HEK293 (cell line): ENCODE results near the gene NFKBIA.

Experiments used
- CTCF ChIA-PET: fragments of 350-600 bp; formaldehyde crosslinking; extraction: SDS; loops from one replicate; lab custom pipeline; 2021; ENCODE audit warnings: antibody characterized with exemption; lab: Yijun Ruan, JAX
- POLR2A ChIA-PET: fragments of 300-600 bp; formaldehyde crosslinking; extraction: SDS; loops from one replicate; lab custom pipeline; 2020; ENCODE audit warnings: antibody characterized with exemption, inconsistent platforms; lab: Yijun Ruan, JAX
- H3K27ac ChIP-seq: fragments of 200-500 bp; sonication (Bioruptor generic); 2 replicates; pipeline ENCODE4 v1.5.1; 2014; ENCODE audit warnings: low read depth, low read length, control low read depth, inconsistent platforms; ENCODE audit errors: extremely low read depth
- H3K36me3 ChIP-seq, 2 experiments: fragments of 200-500 bp in 1 of 2; sonication (Bioruptor generic) in 1 of 2; 1 replicate in 1 of 2; 2 replicates in 1 of 2; pipeline ENCODE4 v1.5.1; 2014 to 2017; ENCODE audit warnings: inconsistent platforms in 2 of 2, low read length in 2 of 2; ENCODE audit not compliant: control insufficient read depth in 2 of 2, insufficient read depth in 1 of 2
- H3K4me1 ChIP-seq: fragments of 200-500 bp; sonication (Bioruptor generic); 2 replicates; pipeline ENCODE4 v1.5.1; 2014; ENCODE audit warnings: mild to moderate bottlenecking, low read length, inconsistent platforms; ENCODE audit not compliant: control insufficient read depth, insufficient read depth
- H3K4me3 ChIP-seq: 2 replicates; pipeline ENCODE4 v1.5.1; 2011; ENCODE audit warnings: low read depth, mild to moderate bottlenecking, control low read depth, low read length, moderate library complexity
- H3K9me3 ChIP-seq: fragments of 200-500 bp; sonication (Bioruptor generic); 2 replicates; pipeline ENCODE4 v1.5.1; 2014; ENCODE audit warnings: low read depth, low read length, inconsistent platforms; ENCODE audit not compliant: control insufficient read depth, insufficient read depth
- AEBP2 ChIP-seq: fragments of 450-650 bp; formaldehyde crosslinking; IDR thresholded peaks from 2 replicates; pipeline ENCODE4 v1.5.1; 2016; ENCODE audit warnings: missing biosample characterization, missing genetic modification characterization, borderline replicate concordance
- GLI4 ChIP-seq: fragments of 450-650 bp; formaldehyde crosslinking; IDR thresholded peaks from 2 replicates; pipeline ENCODE4 v1.5.1; 2016; ENCODE audit warnings: missing biosample characterization, missing genetic modification characterization
- HOXA7 ChIP-seq: sonication (generic); formaldehyde crosslinking; IDR thresholded peaks from 2 replicates; pipeline ENCODE4 v1.8.1; 2022; ENCODE audit warnings: missing genetic modification reagents, borderline replicate concordance
- KLF16 ChIP-seq: fragments of 450-650 bp; formaldehyde crosslinking; IDR thresholded peaks from 2 replicates; pipeline ENCODE4 v1.5.1; 2017; ENCODE audit warnings: missing biosample characterization, missing genetic modification characterization
- SP7 ChIP-seq: fragments of 450-650 bp; formaldehyde crosslinking; IDR thresholded peaks from 2 replicates; pipeline ENCODE4 v1.5.1; 2016; ENCODE audit warnings: missing biosample characterization, missing genetic modification characterization
- ZBTB44 ChIP-seq: fragments of 450-650 bp; IDR thresholded peaks from 2 replicates; pipeline ENCODE4 v1.5.1; 2018; ENCODE audit warnings: missing biosample characterization, mild to moderate bottlenecking, missing genetic modification characterization
- ZNF140 ChIP-seq: fragments of 450-650 bp; formaldehyde crosslinking; IDR thresholded peaks from 2 replicates; pipeline ENCODE4 v1.5.1; 2016; ENCODE audit warnings: missing biosample characterization, missing genetic modification characterization
- ZNF184 ChIP-seq: fragments of 450-650 bp; IDR thresholded peaks from 2 replicates; pipeline ENCODE4 v1.5.1; 2018; ENCODE audit warnings: missing biosample characterization, mild to moderate bottlenecking, missing genetic modification characterization
- ZNF280C ChIP-seq: fragments of 450-650 bp; formaldehyde crosslinking; IDR thresholded peaks from 2 replicates; pipeline ENCODE4 v1.5.1; 2016; ENCODE audit warnings: missing biosample characterization, missing genetic modification characterization
- ZNF362 ChIP-seq: fragments of 450-650 bp; formaldehyde crosslinking; IDR thresholded peaks from 2 replicates; pipeline ENCODE4 v1.5.1; 2016; ENCODE audit warnings: missing biosample characterization, missing genetic modification characterization
- ZNF366 ChIP-seq: fragments of 450-650 bp; formaldehyde crosslinking; conservative IDR thresholded peaks from 2 replicates; pipeline ENCODE4 v1.5.1; 2016; ENCODE audit warnings: missing biosample characterization, missing genetic modification characterization
- ZNF518A ChIP-seq: fragments of 450-650 bp; formaldehyde crosslinking; conservative IDR thresholded peaks from 2 replicates; pipeline ENCODE4 v1.5.1; 2016; ENCODE audit warnings: low read depth, missing biosample characterization, missing genetic modification characterization
- ZNF530 ChIP-seq: fragments of 450-650 bp; formaldehyde crosslinking; IDR thresholded peaks from 2 replicates; pipeline ENCODE4 v1.5.1; 2016; ENCODE audit warnings: low read depth, missing biosample characterization, missing genetic modification characterization
- ZNF785 ChIP-seq: fragments of 450-650 bp; formaldehyde crosslinking; IDR thresholded peaks from 2 replicates; pipeline ENCODE4 v1.5.1; 2016; ENCODE audit warnings: missing biosample characterization, missing genetic modification characterization
- ZSCAN16 ChIP-seq: fragments of 450-650 bp; formaldehyde crosslinking; IDR thresholded peaks from 2 replicates; pipeline ENCODE4 v1.5.1; 2016; ENCODE audit warnings: missing biosample characterization, missing genetic modification characterization

NFKBIA gene

GRCh38 chr14:35414365-35414764, 9.8 kb upstream of the NFKBIA start:
- H3K27ac ChIP-seq: no peak overlapping the region
- ChIA-PET CTCF (interaction anchor here (0.5 to 5.3 kb wide), 9 partner anchors 9 to 808 kb away, joined by 3 to 70 read pairs (median 5); partner anchors contain the start of gene NFKBIA), POLR2A (interaction anchor here (1.2 kb wide), 1 partner anchor 122 kb away, joined by 3 read pairs; the partner anchor contains the start of gene PSMA6)
- no peaks in the 10 kb centered on the region for H3K9me3 ChIP-seq
- no peaks in the 10 kb centered on the region for H3K36me3 ChIP-seq
- no peak overlapping the region for H3K4me3 ChIP-seq
- TF ChIP-seq ZNF785 (tag by site-specific recombination): no peak
- TF ChIP-seq AEBP2: no peak
- no peak for TF ChIP-seq ZNF530
- TF ChIP-seq HOXA7 (CRISPR knock-in tag): no peak
- TF ChIP-seq KLF16 (tag by site-specific recombination): no peak
- TF ChIP-seq ZNF366 (tag by site-specific recombination): no peak
- no peak for TF ChIP-seq ZNF280C (tag by site-specific recombination)
- no peak for TF ChIP-seq ZNF140 (tag by site-specific recombination)
- TF ChIP-seq ZNF184: no peak
- no peak for TF ChIP-seq ZBTB44 (tag by site-specific recombination)
- no peak for TF ChIP-seq GLI4 (tag by site-specific recombination)
- no peak for TF ChIP-seq ZNF518A
- no peak for TF ChIP-seq ZSCAN16 (tag by site-specific recombination)
- no peaks in the 10 kb centered on the region for H3K4me1 ChIP-seq

GRCh38 chr14:35412272-35413056, 7.9 kb upstream of the NFKBIA start:
- H3K9me3 ChIP-seq: no peaks in the 10 kb centered on the region
- H3K36me3 ChIP-seq: no peaks in the 10 kb centered on the region
- POLR2A ChIA-PET: no interaction called here
- no peak overlapping the region for H3K4me3 ChIP-seq
- no peak for TF ChIP-seq SP7 (tag by site-specific recombination)
- peak; percentile 39; the same call in 1 of the 2 replicates for TF ChIP-seq ZNF362 (tag by site-specific recombination)
- TF ChIP-seq, all 188 proteins: peak for 1
- Histone ChIP-seq H3K27ac (no peak overlapping the region), H3K4me1 (no peaks in the 10 kb centered on the region)
- CTCF ChIA-PET: interaction anchor here (0.5 to 5.3 kb wide), 21 partner anchors 9 to 1788 kb away, joined by 3 to 70 read pairs (median 4); partner anchors contain the start of gene PRORP
